GM23248 (cell line): ENCODE results near the gene HELQ. TPM values are rescaled to one million over a fixed set of nuclear protein-coding genes. Genes with fewer than 3 reads are reported as not detected.
A peak's percentile ranks its signal among the peaks of the same experiment; 100 is the strongest.

Source experiments
- DNase-seq: peaks from one replicate; pipeline ENCODE4 v3.0.0-alpha.2; 2015
- H2AFZ ChIP-seq: fragments of 200-600 bp; sonication (generic); 2 replicates; pipeline ENCODE4 v1.6.1; 2016; ENCODE audit warnings: antibody characterized with exemption
- H3F3A ChIP-seq: fragments of 200-600 bp; sonication (generic); 2 replicates; pipeline ENCODE4 v1.6.1; 2016; ENCODE audit warnings: mild to moderate bottlenecking, antibody characterized with exemption, mixed run types; ENCODE audit not compliant: insufficient read depth
- H3K27ac ChIP-seq: fragments of 200-600 bp; sonication (generic); 2 replicates; pipeline ENCODE4 v1.5.1; 2016; ENCODE audit warnings: mild to moderate bottlenecking
- H3K27me3 ChIP-seq: fragments of 200-600 bp; sonication (generic); replicated peaks from 2 replicates; pipeline ENCODE4 v1.6.1; 2016; ENCODE audit warnings: mild to moderate bottlenecking; ENCODE audit not compliant: insufficient read depth
- H3K36me3 ChIP-seq: fragments of 200-600 bp; sonication (generic); 2 replicates; pipeline ENCODE4 v1.6.1; 2016; ENCODE audit warnings: low read depth, mild to moderate bottlenecking
- H3K4me1 ChIP-seq: fragments of 200-600 bp; sonication (generic); 2 replicates; pipeline ENCODE4 v1.6.1; 2016; ENCODE audit warnings: mild to moderate bottlenecking; ENCODE audit not compliant: insufficient read depth
- H3K4me2 ChIP-seq: fragments of 200-600 bp; sonication (generic); one replicate; pipeline ENCODE4 v1.6.1; 2016; ENCODE audit warnings: mild to moderate bottlenecking; ENCODE audit not compliant: unreplicated experiment
- H3K4me3 ChIP-seq: fragments of 200-600 bp; sonication (generic); 2 replicates; pipeline ENCODE4 v1.5.1; 2016; ENCODE audit warnings: mild to moderate bottlenecking
- H3K79me2 ChIP-seq: fragments of 200-600 bp; sonication (generic); 2 replicates; pipeline ENCODE4 v1.6.1; 2016; ENCODE audit warnings: mild to moderate bottlenecking; ENCODE audit not compliant: insufficient read depth
- H3K9ac ChIP-seq: fragments of 200-600 bp; sonication (generic); 2 replicates; pipeline ENCODE4 v1.6.1; 2016; ENCODE audit warnings: mild to moderate bottlenecking
- H3K9me2 ChIP-seq: fragments of 200-600 bp; sonication (generic); 2 replicates; pipeline ENCODE4 v1.6.1; 2016; ENCODE audit warnings: mixed run types, mild to moderate bottlenecking, moderate library complexity; ENCODE audit not compliant: insufficient read depth
- H3K9me3 ChIP-seq: fragments of 200-600 bp; sonication (generic); one replicate; pipeline ENCODE4 v1.6.1; 2017; ENCODE audit warnings: low read depth
- H4K20me1 ChIP-seq: fragments of 200-600 bp; sonication (generic); 2 replicates; pipeline ENCODE4 v1.6.0; 2016; ENCODE audit not compliant: insufficient read depth
- EZH2 ChIP-seq: fragments of 200-600 bp; sonication (generic); IDR thresholded peaks from 2 replicates; pipeline ENCODE4 v1.6.1; 2018; ENCODE audit warnings: antibody characterized with exemption, mild to moderate bottlenecking; ENCODE audit not compliant: insufficient read depth, poor library complexity, severe bottlenecking
- EZH2phosphoT487 ChIP-seq: fragments of 200-600 bp; sonication (generic); IDR thresholded peaks from 2 replicates; pipeline ENCODE4 v1.6.1; 2018; ENCODE audit warnings: antibody characterized with exemption, moderate library complexity, mild to moderate bottlenecking, low read depth; ENCODE audit not compliant: insufficient read depth
- WGBS, 2 experiments: methylation state at CpG; one replicate each; pipeline ENCODE4 v1.1.6; 2015 to 2017; ENCODE audit warnings: low lambda C conversion rate in 2 of 2, low coverage in 1 of 2; ENCODE audit errors: missing lambda C conversion rate in 2 of 2; 5-methylcytosine and 5-hydroxymethylcytosine counted together
- in situ Hi-C: fragments of 300-500 bp; cut with MboI; formaldehyde crosslinking; loops from 2 replicates; pipeline ENCODE4 v1.15.0; 2020
- polyA plus RNA-seq: library from polyadenylated mRNA; unstranded; fragments of >200 nt; fragmentation: Nextera tagmentation; extraction: Ambion mirVana; gene quantifications from 2 replicates; pipeline ENCODE4 v1.2.1, GENCODE V29; 2016
- total RNA-seq: library from RNA; depleted of rRNA; stranded (reverse); fragments of >200 nt; shearing (Covaris generic); gene quantifications from 2 replicates; pipeline ENCODE4 v1.2.3, GENCODE V29; 2014

Gene HELQ
- total and polyA plus RNA-seq, 2 experiments from 2014 or later, result 6.6 to 10.0 TPM

DNA sequence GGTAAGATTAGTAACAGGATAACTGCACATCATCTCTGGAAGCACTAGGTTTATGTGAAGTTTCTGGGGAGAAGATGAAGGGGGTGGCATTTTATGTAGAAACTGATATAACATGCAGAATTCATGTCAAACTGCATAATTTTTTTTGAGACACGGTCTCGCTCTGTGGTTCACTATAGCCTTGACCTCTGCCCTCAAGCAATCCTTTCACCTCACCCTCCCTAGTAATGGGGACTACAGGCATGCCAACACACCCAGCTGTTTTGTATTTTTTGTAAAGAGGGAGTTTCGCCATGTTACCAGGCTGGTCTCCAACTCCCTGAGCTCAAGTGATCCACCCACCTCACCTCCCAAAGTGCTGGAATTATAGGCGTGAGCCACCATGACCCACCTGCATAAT, 17.8 kb upstream of the HELQ start:
- Histone ChIP-seq H3K9ac (no peak overlapping the region), H2AFZ (no peak overlapping the region), H3K9me2 (no peaks in the 10 kb centered on the region), H4K20me1 (no peaks in the 10 kb centered on the region), H3K79me2 (no peaks in the 10 kb centered on the region), H3K27me3 (no peaks in the 10 kb centered on the region), H3K36me3 (peaks cover 4% of the 10 kb centered on the region; the same call in 1 of the 2 replicates), H3K27ac (no peak overlapping the region), H3K9me3 (no peaks in the 10 kb centered on the region), H3K4me2 (no peak overlapping the region), H3F3A (0 out of 2 replicates have a peak, but pooled peaks cover 5% of the 10 kb centered on the region), H3K4me3 (no peak overlapping the region), H3K4me1 (no peaks in the 10 kb centered on the region)
- TF ChIP-seq EZH2 (no peak), EZH2phosphoT487 (no peak)
- in situ Hi-C loops, result no loop called here
- WGBS, 2 experiments, result 92 to 99% methylated on average over 4 of the region's 4 CpGs
- no peak for DNase-seq

DNA sequence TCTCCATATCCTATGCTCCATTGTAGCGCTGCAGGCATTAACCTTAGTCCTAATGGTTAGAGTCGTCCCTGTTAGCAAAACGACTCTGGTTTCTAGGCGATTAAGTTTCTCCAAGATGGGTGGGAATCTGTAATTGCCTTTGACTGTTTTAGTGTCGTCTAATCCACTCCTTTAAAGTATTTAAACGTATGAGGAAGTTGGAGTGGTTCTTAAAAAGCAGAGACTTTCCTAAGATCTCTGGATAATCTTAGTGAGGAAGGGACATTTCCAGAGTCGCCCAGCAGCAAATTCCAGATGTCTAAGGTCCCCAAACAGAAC, 520 bp upstream of the HELQ start:
- H3K9ac ChIP-seq, result peak overlapping the region; percentile 99
- no peaks in the 10 kb centered on the region for H3K9me3 ChIP-seq
- no peaks in the 10 kb centered on the region for H4K20me1 ChIP-seq
- peak overlapping the region; percentile 98 for H2AFZ ChIP-seq
- WGBS, 2 experiments, result 0% methylated on average over 7 of the region's 7 CpGs
- no peaks in the 10 kb centered on the region for H3K27me3 ChIP-seq
- peak overlapping the region; percentile 99 for H3K4me2 ChIP-seq
- TF ChIP-seq EZH2 (no peak), EZH2phosphoT487 (no peak)
- peaks cover 18% of the 10 kb centered on the region; the same call in 1 of the 2 replicates for H3K4me1 ChIP-seq
- no peaks in the 10 kb centered on the region for H3K9me2 ChIP-seq
- DNase-seq, result no peak
- in situ Hi-C loops, result no loop called here
- peaks cover 65% of the 10 kb centered on the region for H3K79me2 ChIP-seq
- H3K4me3 ChIP-seq, result peak overlapping the region; percentile 99
- H3F3A ChIP-seq, result peaks cover 8% of the 10 kb centered on the region; the same call in 1 of the 2 replicates
- H3K27ac ChIP-seq, result peak overlapping the region; percentile 98
- peaks cover 37% of the 10 kb centered on the region for H3K36me3 ChIP-seq

DNA sequence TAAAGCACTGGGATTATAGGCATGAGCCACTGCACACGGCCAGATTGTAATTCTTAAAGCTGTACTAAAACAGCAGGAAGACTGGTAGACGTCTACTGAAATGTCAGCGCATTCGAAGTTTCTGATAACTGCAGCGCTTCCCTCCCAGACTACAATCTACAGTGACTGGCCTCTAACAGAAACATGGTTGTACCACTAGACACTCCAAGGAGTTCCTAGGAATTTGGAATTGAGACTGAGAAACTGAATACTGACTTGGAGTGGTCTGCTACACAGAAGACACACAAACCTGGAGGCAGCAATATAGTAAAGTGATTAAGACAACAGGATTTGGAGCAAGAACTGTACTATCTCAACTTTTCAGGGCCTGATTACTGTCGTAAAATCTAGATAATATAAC, 937 bp downstream of the HELQ start:
- H3K9me3 ChIP-seq, result no peaks in the 10 kb centered on the region
- peak overlapping the region; percentile 98 for H2AFZ ChIP-seq
- no peak for DNase-seq
- peak overlapping the region; percentile 98 for H3K27ac ChIP-seq
- no peaks in the 10 kb centered on the region for H3K27me3 ChIP-seq
- H3K4me1 ChIP-seq, result peaks cover 18% of the 10 kb centered on the region; the same call in 1 of the 2 replicates
- TF ChIP-seq EZH2 (no peak), EZH2phosphoT487 (no peak)
- in situ Hi-C loops, result no loop called here
- H3K9ac ChIP-seq, result peak overlapping the region; percentile 99
- H3K4me2 ChIP-seq, result peak overlapping the region; percentile 99
- peaks cover 22% of the 10 kb centered on the region for H3K36me3 ChIP-seq
- peaks cover 65% of the 10 kb centered on the region for H3K79me2 ChIP-seq
- WGBS, 2 experiments, result 61 to 62% methylated on average over 6 of the region's 6 CpGs
- peak overlapping the region; percentile 99 for H3K4me3 ChIP-seq
- no peaks in the 10 kb centered on the region for H4K20me1 ChIP-seq
- peaks cover 4% of the 10 kb centered on the region; the same call in 1 of the 2 replicates for H3F3A ChIP-seq
- H3K9me2 ChIP-seq, result no peaks in the 10 kb centered on the region

DNA sequence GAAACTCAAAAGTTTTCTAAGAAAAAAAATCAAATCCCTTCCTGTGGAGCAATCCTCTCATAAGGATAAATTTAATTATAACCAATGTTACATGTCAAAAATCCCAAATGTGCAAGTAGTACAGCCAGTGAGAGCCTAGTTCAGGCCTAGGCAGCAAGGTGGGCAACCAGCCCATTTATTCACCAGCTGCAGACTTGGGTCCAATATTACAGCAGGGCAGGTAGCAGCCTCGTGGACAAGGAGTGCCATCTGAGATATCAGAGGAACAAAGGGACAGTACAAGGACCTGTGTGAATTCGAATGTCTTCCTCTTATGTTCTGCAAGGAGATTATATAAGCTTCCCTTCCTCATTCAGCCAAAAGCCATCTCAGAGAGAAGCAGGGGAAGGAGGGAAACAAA, 6.6 kb downstream of the HELQ start:
- H3K4me3 ChIP-seq, result no peak overlapping the region
- in situ Hi-C loops, result no loop called here
- no peak overlapping the region for H3K4me2 ChIP-seq
- 0 out of 2 replicates have a peak, but pooled peaks cover 10% of the 10 kb centered on the region for H3K36me3 ChIP-seq
- TF ChIP-seq EZH2, result no peak
- no peak for TF ChIP-seq EZH2phosphoT487
- 93 to 100% methylated on average over 2 of the region's 2 CpGs for WGBS, 2 experiments
- no peak overlapping the region for H3K27ac ChIP-seq
- H3K27me3 ChIP-seq, result no peaks in the 10 kb centered on the region
- 0 out of 2 replicates have a peak, but pooled peaks cover 4% of the 10 kb centered on the region for H3K9me2 ChIP-seq
- no peak overlapping the region for H3K9ac ChIP-seq
- peaks cover 14% of the 10 kb centered on the region for H3K79me2 ChIP-seq
- no peaks in the 10 kb centered on the region for H3F3A ChIP-seq
- H4K20me1 ChIP-seq, result no peaks in the 10 kb centered on the region
- H3K9me3 ChIP-seq, result no peaks in the 10 kb centered on the region
- H2AFZ ChIP-seq, result no peak overlapping the region
- no peak for DNase-seq
- H3K4me1 ChIP-seq, result 0 out of 2 replicates have a peak, but pooled peaks cover 1% of the 10 kb centered on the region

DNA sequence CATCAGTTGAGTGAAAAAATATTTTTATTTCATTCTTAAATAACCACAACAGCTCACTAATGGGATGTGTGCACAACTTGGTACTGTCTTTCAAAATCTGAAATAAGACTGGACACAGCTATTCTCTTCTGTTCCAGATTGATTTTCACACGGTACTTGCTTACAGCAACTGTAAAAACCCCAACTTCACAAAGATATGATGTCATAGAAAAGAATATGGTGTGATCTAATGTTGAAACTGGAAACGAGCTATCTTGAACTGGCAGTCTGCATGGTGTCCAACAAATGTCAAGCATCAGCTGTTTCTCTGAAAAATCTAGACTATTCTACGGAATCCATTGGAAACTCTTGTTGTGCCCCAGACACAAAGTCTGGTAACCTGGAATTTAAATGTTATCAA, 14.7 kb downstream of the HELQ start:
- H3K9me3 ChIP-seq, result no peaks in the 10 kb centered on the region
- WGBS, 2 experiments, result 60 to 65% methylated on average over 3 of the region's 3 CpGs
- no peak overlapping the region for H3K27ac ChIP-seq
- H3F3A ChIP-seq, result no peaks in the 10 kb centered on the region
- H4K20me1 ChIP-seq, result no peaks in the 10 kb centered on the region
- no peak for TF ChIP-seq EZH2
- TF ChIP-seq EZH2phosphoT487, result no peak
- H3K9ac ChIP-seq, result no peak overlapping the region
- no peak overlapping the region for H3K4me3 ChIP-seq
- no peak overlapping the region for H2AFZ ChIP-seq
- H3K4me1 ChIP-seq, result no peaks in the 10 kb centered on the region
- H3K79me2 ChIP-seq, result no peaks in the 10 kb centered on the region
- 0 out of 2 replicates have a peak, but pooled peaks cover 4% of the 10 kb centered on the region for H3K9me2 ChIP-seq
- H3K4me2 ChIP-seq, result no peak overlapping the region
- H3K36me3 ChIP-seq, result peaks cover 15% of the 10 kb centered on the region
- no peak for DNase-seq
- in situ Hi-C loops, result no loop called here
- H3K27me3 ChIP-seq, result no peaks in the 10 kb centered on the region
